ENCODE measurements around the gene CACNA1C. TPM values are rescaled to one million over a fixed set of nuclear protein-coding genes. Genes with fewer than 3 reads are reported as not detected.
A peak's percentile ranks its signal among the peaks of the same experiment; 100 is the strongest.

CACNA1C gene
- total RNA-seq, 2 donors from 2014 or later: 8.1 to 18.2 TPM

DNA sequence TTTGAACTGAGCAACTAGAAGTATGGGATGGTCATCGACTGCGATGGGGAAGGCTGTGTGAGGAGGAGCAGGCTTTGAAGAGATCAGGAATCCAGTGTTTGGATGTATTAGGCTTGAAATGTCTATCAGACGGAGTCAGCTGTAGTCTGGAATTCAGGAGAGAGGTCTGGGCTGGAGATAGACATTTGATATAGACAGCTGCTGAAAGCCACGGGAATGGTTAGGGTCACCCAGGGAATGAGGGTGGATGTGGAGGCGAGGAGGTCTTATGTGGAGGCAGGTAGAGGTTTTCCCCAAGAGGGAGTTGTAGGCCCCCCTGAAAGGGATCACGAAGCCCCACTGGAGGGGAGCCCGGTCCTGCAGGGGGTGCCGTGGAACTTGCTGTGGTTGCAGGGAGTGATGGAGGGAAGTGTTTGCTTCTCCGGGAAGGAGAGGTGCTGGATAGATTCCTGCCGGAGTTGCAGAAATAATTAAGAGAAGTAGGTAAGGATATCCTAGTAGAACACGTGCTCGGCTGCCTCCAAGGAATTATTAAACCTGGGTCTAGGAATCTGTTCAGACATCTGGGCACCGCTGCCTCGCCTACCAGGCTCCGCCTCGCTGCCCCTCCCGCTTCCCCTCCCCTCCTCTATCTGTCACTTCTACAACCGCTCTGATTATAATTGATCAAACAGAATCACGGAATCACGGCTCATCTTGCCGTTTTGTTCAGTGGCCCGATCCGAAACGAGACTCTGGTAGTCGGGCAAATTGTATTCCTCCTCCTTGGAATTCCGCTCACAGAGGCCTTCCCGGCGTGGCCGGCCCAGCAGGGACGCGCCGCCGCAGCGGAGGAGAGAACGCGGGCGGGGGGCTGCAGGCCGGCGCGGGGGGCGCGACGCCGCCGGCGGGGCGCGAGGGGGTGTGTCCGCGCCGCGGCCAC lies 826 bp upstream of the CACNA1C start:
- TF ChIP-seq POLR2A (IDR thresholded peaks at IDR 0.05): no peak
- TF ChIP-seq POLR2AphosphoS5 (IDR thresholded peaks at IDR 0.05): no peak
- TF ChIP-seq, protein P1, sequence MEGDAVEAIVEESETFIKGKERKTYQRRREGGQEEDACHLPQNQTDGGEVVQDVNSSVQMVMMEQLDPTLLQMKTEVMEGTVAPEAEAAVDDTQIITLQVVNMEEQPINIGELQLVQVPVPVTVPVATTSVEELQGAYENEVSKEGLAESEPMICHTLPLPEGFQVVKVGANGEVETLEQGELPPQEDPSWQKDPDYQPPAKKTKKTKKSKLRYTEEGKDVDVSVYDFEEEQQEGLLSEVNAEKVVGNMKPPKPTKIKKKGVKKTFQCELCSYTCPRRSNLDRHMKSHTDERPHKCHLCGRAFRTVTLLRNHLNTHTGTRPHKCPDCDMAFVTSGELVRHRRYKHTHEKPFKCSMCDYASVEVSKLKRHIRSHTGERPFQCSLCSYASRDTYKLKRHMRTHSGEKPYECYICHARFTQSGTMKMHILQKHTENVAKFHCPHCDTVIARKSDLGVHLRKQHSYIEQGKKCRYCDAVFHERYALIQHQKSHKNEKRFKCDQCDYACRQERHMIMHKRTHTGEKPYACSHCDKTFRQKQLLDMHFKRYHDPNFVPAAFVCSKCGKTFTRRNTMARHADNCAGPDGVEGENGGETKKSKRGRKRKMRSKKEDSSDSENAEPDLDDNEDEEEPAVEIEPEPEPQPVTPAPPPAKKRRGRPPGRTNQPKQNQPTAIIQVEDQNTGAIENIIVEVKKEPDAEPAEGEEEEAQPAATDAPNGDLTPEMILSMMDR (IDR thresholded peaks at IDR 0.05): no peak
- no peak for DNase-seq (ENCODE audit: low spot score)
- Histone ChIP-seq H3K4me3 (peak overlapping the region; percentile 60 to 70), H3K27me3 (replicated peaks; ENCODE audit: insufficient read depth) (no peaks in the 10 kb centered on the region), H3K4me1 (replicated peaks) (peaks cover 3% of the 10 kb centered on the region), H3K36me3 (no peaks in the 10 kb centered on the region), H3K9me3 (no peaks in the 10 kb centered on the region), H3K27ac (peak overlapping the region; percentile 42 to 57)
- WGBS: 9% methylated on average over 52 of the region's 52 CpGs
- intact Hi-C loops (cut with DNase I): loop anchor here (2.0 to 10.0 kb wide), 4 partner anchors 47 to 333 kb away; partner anchors contain the start of gene DCP1B

DNA sequence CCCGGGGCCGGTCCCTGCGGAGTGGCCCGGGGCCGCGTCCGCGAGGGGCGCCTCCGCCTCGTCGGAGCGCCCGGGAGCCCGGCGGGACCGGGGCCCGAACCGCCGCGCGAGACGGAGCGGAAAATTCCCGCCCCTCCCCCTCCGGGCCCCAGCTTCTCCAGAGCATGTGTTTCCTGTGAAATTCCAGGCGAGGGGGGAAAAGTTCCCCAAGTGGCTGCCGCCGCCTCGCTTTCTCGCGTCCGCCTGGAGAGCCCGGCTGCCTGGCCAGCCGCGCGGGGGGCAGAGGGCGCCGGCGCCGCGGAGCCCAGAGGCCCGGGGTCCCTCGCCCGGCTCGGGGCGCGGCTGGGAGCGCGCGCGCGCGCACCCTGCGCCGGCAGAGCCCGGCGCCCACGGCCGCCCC lies 904 bp downstream of the CACNA1C start:
- under 1% methylated on average over 46 of the region's 60 CpGs for WGBS
- TF ChIP-seq POLR2A (IDR thresholded peaks at IDR 0.05) (no peak), POLR2AphosphoS5 (IDR thresholded peaks at IDR 0.05) (no peak)
- TF ChIP-seq, protein P1 (IDR thresholded peaks at IDR 0.05): no peak
- DNase-seq (ENCODE audit: low spot score): no peak
- no peaks in the 10 kb centered on the region for H3K9me3 ChIP-seq
- peaks cover 7% of the 10 kb centered on the region for H3K4me1 ChIP-seq (replicated peaks)
- H3K4me3 ChIP-seq: peak overlapping the region; percentile 60 to 70
- peak overlapping the region; percentile 77 to 80 for H3K27ac ChIP-seq
- H3K36me3 ChIP-seq: no peaks in the 10 kb centered on the region
- intact Hi-C loops (cut with DNase I): loop anchor here (2.0 to 10.0 kb wide), 4 partner anchors 49 to 331 kb away; partner anchors contain the start of gene DCP1B
- no peaks in the 10 kb centered on the region for H3K27me3 ChIP-seq (replicated peaks; ENCODE audit: insufficient read depth)

DNA sequence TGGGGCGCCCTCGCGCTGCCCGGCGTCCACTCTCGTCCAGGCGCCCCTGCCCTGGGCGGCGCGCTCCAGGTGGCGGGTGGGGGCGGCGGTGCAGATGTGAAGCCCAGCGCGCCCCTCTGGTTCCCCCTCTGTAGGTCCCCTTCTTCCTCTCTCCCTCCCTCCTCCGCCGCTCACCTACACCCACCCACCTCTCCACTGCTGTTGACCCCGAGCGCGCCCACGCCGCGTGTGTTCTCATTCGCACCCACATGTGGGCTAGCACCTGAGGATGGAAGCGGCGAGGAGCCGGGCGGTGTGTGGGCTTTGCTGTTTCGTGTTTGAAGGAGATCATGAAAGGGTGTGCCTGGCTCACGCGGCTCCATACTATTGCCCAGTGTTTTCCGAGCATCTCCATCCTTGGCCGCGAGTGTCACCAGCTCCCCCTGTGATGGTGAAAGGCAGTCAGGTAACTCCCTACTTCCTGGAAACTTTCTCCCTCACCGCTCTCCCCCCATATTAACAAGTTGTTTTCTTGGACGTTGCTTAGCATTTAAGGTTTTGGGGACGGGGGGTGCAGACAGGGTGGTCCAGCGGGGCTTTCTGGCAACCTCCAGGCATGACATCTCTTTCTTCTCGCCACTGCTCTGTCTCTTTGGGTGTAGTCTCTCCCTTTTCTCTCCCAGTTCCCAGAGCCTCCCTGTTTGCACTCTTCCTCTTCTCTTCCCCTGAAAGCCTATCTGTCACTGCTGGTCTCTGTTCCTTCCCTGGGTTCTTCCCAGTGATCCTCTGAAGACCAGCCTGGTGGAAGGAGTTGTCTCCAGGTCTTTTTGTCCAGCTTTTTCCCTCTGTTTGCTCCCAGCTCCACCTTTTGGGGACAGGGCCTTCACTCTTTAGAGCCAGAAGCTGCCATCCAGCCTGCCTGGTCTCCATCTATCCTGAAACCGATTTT lies 1.6 kb downstream of the CACNA1C start:
- intact Hi-C loops (cut with DNase I): loop anchor here (5.0 to 10.0 kb wide), 6 partner anchors 108 to 528 kb away; no protein-coding TSS in a partner anchor
- Histone ChIP-seq H3K27me3 (replicated peaks; ENCODE audit: insufficient read depth) (no peaks in the 10 kb centered on the region), H3K4me3 (peak overlapping the region; percentile 60 to 70), H3K9me3 (no peaks in the 10 kb centered on the region), H3K36me3 (no peaks in the 10 kb centered on the region), H3K27ac (peak overlapping the region; percentile 54 to 55), H3K4me1 (replicated peaks) (peaks cover 5% of the 10 kb centered on the region)
- DNase-seq (ENCODE audit: low spot score): peak; percentile 31
- TF ChIP-seq, protein P1 (IDR thresholded peaks at IDR 0.05): no peak
- TF ChIP-seq POLR2AphosphoS5 (IDR thresholded peaks at IDR 0.05): peak; percentile 19
- TF ChIP-seq POLR2A (IDR thresholded peaks at IDR 0.05): no peak
- WGBS: 9% methylated on average over 35 of the region's 40 CpGs

DNA sequence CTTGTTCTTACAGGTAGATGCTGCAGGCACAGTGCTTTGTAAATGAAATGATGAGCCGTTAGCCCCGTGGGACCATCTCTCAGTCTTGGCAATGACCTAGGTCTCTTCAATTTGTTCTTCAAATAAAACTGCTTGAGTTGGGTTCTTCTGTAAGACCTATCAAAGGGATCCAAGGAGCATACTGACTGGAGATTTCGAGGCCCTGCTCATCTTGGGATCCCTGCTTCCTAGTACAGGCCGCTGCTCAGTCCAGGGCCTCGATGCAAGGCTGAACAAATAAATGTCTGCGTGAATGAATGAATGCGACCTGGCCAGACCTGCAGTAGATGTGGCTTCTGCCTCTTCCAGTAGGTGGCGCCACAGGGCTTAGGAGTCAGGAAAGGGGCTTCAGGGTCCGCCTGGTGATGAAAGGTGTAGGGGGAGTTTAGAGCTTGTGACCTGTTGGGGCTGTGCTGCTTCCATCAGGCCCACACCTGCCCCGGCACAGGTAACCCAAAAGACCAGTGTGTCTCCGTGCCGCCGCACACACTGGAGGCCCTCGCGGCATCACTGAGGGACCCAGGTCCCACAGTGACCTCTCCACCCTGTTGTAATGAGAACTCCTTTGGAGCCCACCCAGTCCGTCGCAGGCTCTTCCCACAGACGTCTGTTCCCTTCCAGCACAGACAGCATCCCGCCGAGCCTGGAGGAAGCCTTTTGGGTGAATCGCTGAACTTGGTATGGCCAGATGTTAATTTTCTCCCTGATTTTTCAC lies 4.4 kb downstream of the CACNA1C start:
- DNase-seq (ENCODE audit: low spot score): peak; percentile 48
- no peaks in the 10 kb centered on the region for H3K36me3 ChIP-seq
- no peak overlapping the region for H3K4me3 ChIP-seq
- H3K27ac ChIP-seq: peak overlapping the region in 1 of 2 donors; percentile 42
- 55% methylated on average over 21 of the region's 21 CpGs for WGBS
- H3K4me1 ChIP-seq (replicated peaks): peaks cover 4% of the 10 kb centered on the region
- no peaks in the 10 kb centered on the region for H3K27me3 ChIP-seq (replicated peaks; ENCODE audit: insufficient read depth)
- no peaks in the 10 kb centered on the region for H3K9me3 ChIP-seq
- TF ChIP-seq POLR2A (IDR thresholded peaks at IDR 0.05): no peak
- TF ChIP-seq, protein P1 (IDR thresholded peaks at IDR 0.05): peak; percentile 41 to 71 (median 62)
- intact Hi-C loops (cut with DNase I): loop anchor here (5.0 to 10.0 kb wide), 4 partner anchors 215 to 525 kb away; no protein-coding TSS in a partner anchor
